ENCODE results near the gene RASGEF1B. TPM values are rescaled to one million over a fixed set of nuclear protein-coding genes. Genes with fewer than 3 reads are reported as not detected.

The RASGEF1B gene
- polyA plus RNA-seq, 1 donor from 2014 or later, result 17.5 TPM

DNA sequence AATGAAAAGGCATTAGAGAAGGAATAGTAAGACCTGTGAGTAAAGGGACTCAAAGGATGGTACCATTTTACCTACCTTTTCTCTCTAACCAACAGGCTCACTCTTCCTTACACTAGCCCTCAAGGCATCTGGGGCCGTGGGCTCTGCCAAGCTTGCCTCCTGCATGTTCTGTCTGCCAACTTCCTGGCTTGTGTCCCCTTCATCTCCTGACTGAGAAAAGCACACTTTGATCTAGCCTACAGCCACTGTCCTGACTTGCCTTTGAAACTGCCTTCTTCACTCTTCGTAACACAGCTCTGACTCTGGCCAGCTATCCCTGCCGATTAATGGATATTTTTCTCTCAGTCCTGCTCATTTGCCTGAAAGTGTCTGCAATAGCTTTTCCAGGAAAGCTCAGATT is 76.5 kb downstream of the RASGEF1B start:
- H3K27ac Mint-ChIP-seq, result no peak overlapping the region
- no peaks in the 10 kb centered on the region for H3K9me3 Mint-ChIP-seq
- no peaks in the 10 kb centered on the region for H3K27me3 Mint-ChIP-seq
- peaks cover 4 to 6% (median 5%) of the 10 kb centered on the region in 3 donors for H3K4me1 Mint-ChIP-seq
- no peaks in the 10 kb centered on the region for H3K36me3 Mint-ChIP-seq
- no peak overlapping the region for H3K4me3 Mint-ChIP-seq

DNA sequence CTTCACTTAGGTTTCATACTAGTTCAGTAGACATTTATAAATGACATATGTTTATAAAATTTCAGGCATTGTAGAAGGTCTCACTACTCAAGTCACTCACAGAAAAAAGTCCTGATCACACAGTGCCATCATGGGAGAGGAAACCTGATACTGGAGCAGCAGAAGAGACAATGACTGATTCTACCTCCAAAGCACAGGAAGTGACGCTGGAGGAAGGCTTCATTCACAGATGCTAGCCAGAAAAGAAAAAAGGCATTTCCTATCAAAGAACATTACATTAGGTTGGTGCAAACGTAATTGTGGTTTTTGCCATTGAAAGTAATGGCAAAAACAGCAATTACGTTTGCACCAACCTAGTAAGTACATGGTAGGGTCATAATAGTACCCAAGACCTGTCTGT is 79.5 kb downstream of the RASGEF1B start:
- peaks cover 3 to 12% (median 5%) of the 10 kb centered on the region in 3 donors for H3K4me1 Mint-ChIP-seq
- H3K27ac Mint-ChIP-seq, result no peak overlapping the region
- H3K27me3 Mint-ChIP-seq, result no peaks in the 10 kb centered on the region
- H3K9me3 Mint-ChIP-seq, result no peaks in the 10 kb centered on the region
- no peaks in the 10 kb centered on the region for H3K36me3 Mint-ChIP-seq
- H3K4me3 Mint-ChIP-seq, result no peak overlapping the region

DNA sequence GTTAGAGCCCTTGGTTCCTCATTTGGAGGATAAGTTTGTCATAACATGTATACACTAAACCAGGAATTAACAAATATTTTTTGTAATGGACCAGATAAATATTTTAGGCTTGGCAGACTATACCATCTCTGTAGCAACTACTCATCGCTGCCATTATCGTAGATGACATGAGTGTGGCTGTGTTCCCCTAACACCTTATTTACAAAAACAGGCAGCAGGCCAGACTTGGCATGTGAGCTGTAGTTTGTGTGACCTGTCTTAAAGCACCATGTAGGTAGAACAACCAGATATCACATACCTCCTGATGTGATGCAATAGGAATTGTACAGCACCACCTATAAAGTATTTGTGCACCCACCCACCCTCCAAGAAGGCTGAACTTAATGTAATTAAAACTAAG is 82.0 kb downstream of the RASGEF1B start:
- Mint-ChIP-seq H3K27ac (no peak overlapping the region), H3K9me3 (no peaks in the 10 kb centered on the region), H3K4me1 (peaks cover 2 to 12% (median 5%) of the 10 kb centered on the region in 3 donors), H3K27me3 (no peaks in the 10 kb centered on the region), H3K36me3 (no peaks in the 10 kb centered on the region), H3K4me3 (no peak overlapping the region)

DNA sequence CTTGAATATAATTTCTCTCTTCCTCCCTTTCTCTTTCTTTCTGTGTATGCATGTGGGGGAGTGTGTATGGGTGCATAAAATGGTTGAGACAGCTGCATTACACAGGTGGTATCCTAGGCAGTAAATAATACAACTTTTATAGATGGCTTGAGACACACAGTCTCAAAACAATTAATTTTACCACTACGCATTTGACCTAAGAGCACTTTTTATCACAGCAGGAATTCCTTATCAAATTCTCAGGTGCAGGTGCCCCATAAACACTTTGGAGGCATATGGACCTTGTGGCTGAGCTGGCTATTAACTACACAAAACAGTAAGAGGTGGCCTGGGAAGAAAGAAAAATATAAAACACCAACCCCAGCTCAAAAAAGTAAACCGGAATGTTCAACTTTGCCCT is 91.3 kb downstream of the RASGEF1B start:
- H3K4me1 Mint-ChIP-seq, result no peaks in the 10 kb centered on the region
- no peaks in the 10 kb centered on the region for H3K9me3 Mint-ChIP-seq
- no peak overlapping the region for H3K27ac Mint-ChIP-seq
- peaks cover 10% of the 10 kb centered on the region for H3K27me3 Mint-ChIP-seq
- no peak overlapping the region for H3K4me3 Mint-ChIP-seq
- no peaks in the 10 kb centered on the region for H3K36me3 Mint-ChIP-seq

DNA sequence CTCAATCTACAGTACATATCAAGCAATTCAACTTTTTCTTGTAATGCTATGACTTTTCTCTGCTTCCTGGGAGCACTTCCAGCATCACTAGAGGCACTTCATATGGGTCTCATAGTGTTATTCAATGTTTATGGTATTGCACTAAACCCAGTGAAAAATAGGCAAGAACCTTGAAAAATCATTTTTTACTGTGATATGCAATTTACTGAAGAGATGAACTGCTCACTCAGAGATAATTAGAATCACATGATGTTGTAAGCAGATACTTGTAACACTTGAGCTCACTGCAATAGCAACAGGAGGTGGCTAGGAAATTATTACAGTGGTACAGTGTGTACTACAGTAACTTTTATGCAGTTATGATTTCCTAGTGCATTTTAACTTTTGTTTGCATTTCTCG is 93.3 kb downstream of the RASGEF1B start:
- Mint-ChIP-seq H3K4me3 (no peak overlapping the region), H3K36me3 (no peaks in the 10 kb centered on the region), H3K27ac (no peak overlapping the region), H3K9me3 (no peaks in the 10 kb centered on the region), H3K4me1 (no peaks in the 10 kb centered on the region), H3K27me3 (peaks cover 10% of the 10 kb centered on the region)

GRCh38 chr4:81377191-81377590 is 94.5 kb downstream of the RASGEF1B start:
- H3K27me3 Mint-ChIP-seq, result peaks cover 8% of the 10 kb centered on the region
- H3K9me3 Mint-ChIP-seq, result peaks cover 0 to 1% (median 0%) of the 10 kb centered on the region in 3 donors
- no peak overlapping the region for H3K4me3 Mint-ChIP-seq
- H3K36me3 Mint-ChIP-seq, result no peaks in the 10 kb centered on the region
- H3K4me1 Mint-ChIP-seq, result no peaks in the 10 kb centered on the region
- no peak overlapping the region for H3K27ac Mint-ChIP-seq

DNA sequence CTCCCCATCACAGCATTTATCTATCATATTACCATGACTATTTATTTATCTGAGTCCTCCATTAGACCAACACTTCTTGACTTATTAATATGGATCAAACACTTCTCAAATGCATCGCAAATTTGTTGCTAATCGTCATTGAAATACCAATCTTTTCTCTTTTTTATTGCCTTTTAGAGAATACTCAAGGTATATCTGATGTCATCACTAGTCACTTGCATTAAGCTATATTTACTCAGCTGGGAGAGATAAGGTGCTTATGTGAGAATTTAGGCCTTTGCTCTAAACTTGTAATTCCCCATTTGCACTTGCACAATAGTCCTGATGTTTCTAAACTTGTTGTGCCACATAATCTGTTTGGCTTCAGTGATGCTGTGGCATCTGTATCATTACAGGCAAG is 95.0 kb downstream of the RASGEF1B start:
- no peak overlapping the region for H3K27ac Mint-ChIP-seq
- H3K27me3 Mint-ChIP-seq, result peaks cover 8% of the 10 kb centered on the region
- no peak overlapping the region for H3K4me3 Mint-ChIP-seq
- peaks cover 0 to 1% (median 0%) of the 10 kb centered on the region in 3 donors for H3K9me3 Mint-ChIP-seq
- H3K4me1 Mint-ChIP-seq, result no peaks in the 10 kb centered on the region
- no peaks in the 10 kb centered on the region for H3K36me3 Mint-ChIP-seq

All from IgD-negative memory B cell (primary cell).